Measurements from ENCODE around the gene LSR. TPM values are rescaled to one million over a fixed set of nuclear protein-coding genes. Genes with fewer than 3 reads are reported as not detected.

The LSR gene
- polyA plus RNA-seq, 3 donors = 0.08 to 0.17 TPM; not detected in 1

DNA sequence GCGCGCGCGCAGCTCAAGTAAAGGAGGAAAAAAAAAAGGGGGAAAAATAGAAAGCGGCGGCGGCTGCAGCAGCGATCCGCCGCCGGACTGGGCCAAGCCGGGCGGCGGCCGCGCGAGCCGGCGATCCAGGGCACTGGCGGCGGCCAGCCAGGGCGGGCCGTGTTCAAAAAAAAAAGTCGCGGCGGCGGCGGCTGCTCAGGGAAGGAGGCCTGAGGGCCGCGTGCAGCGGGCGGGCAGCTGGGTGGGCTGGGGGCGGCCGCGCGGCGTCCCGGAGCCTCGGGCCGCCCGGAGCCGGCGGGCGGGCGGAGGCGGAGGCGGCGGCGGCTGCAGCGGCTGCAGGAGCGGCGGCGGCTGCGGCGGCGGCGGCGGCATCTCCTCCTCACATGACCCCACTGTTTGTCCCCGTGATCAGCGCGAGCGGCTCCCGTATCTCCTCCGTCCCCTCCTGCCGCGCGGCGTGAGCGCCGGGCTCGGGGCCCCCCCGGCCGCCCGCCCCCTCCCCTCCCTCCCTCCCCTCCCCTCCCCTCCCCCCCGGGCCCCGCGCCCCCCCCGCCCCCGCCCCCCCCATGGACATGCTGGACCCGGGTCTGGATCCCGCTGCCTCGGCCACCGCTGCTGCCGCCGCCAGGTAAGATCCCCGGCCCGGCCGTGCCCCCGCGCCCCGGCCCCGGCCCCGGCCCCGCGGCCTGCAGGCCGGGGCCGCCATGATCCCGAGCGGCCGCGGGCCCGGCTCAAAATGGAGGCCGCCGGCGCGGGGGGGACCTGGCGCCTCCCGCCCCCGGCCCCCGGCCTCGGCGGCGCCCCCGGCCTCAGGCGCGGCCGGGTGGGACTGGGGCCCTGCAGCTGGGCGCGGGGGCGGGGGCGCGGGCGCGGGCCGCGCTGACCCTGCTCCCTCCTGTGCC, 20.0 kb downstream of the LSR start, which contains the start of gene USF2:
Gene USF2 (plus strand): TSS at position 427 of the 902 bp plus-strand sequence. CDS start 140 bp downstream, at position 567.
- H4K20me1 ChIP-seq (ENCODE audit: insufficient read depth, low read length) = peaks cover 32% of the 10 kb centered on the region
- H3K9ac ChIP-seq (ENCODE audit: insufficient read depth, low read length, poor library complexity, severe bottlenecking) = peak within 1 kb of the TSS; percentile 87
- under 1% methylated on average over 93 of the region's 126 CpGs for WGBS (ENCODE audit: insufficient coverage)
- Mint-ChIP-seq H3K4me3 (peak within 1 kb of the TSS; percentile 89 to 96), H3K27me3 (ENCODE audit: low read depth in 3 of 3) (peaks cover 1 to 3% (median 2%) of the 10 kb centered on the region in 3 donors), H3K9me3 (peaks cover 0 to 2% (median 0%) of the 10 kb centered on the region in 7 donors), H3K27ac (peak within 1 kb of the TSS; percentile 78 to 99 (median 95)), H3K4me1 (peaks cover 65% of the 10 kb centered on the region), H3K36me3 (peaks cover 37 to 39% of the 10 kb centered on the region in 2 donors)
- H3K79me2 ChIP-seq (ENCODE audit: insufficient read depth, low read length) = peaks cover 30% of the 10 kb centered on the region
- peak within 1 kb of the TSS; percentile 98 for H3K4me2 ChIP-seq (replicated peaks; ENCODE audit: extremely low read depth, low read length, poor library complexity, severe bottlenecking)
- no peaks in the 10 kb centered on the region for H3K27me3 ChIP-seq (ENCODE audit: control insufficient read depth in 2 of 2, insufficient read depth in 2 of 2, low read length in 2 of 2)
- no peaks in the 10 kb centered on the region for H3K9me3 ChIP-seq (replicated peaks in 1 of 2; ENCODE audit: control insufficient read depth in 1 of 2, insufficient read depth in 1 of 2, low read length in 2 of 2)
- DNase-seq = peak; percentile 61 to 69 (median 61)
- intact Hi-C loops (cut with micrococcal nuclease) = loop anchor here in 1 of 2 donors (5.0 to 10.0 kb wide), 3 partner anchors 46 to 126 kb away; partner anchors contain the start of gene FXYD7
- peak within 1 kb of the TSS; percentile 76 to 96 (median 89) for H3K4me3 ChIP-seq (replicated peaks in 1 of 3; ENCODE audit: low read depth in 2 of 3, low read length in 3 of 3)
- H3K4me1 ChIP-seq (ENCODE audit: control insufficient read depth in 1 of 2, insufficient read depth in 2 of 2, low read length in 2 of 2) = peaks cover 70 to 80% of the 10 kb centered on the region in 2 donors
- peak within 1 kb of the TSS; percentile 91 for H2AFZ ChIP-seq (ENCODE audit: insufficient read depth, low read depth, low read length, poor library complexity, severe bottlenecking)
- H3K27ac ChIP-seq (ENCODE audit: low read depth in 1 of 2, low read length in 2 of 2) = peak within 1 kb of the TSS; percentile 59 to 93
- H3K36me3 ChIP-seq (replicated peaks in 1 of 2; ENCODE audit: control insufficient read depth in 1 of 2, insufficient read depth in 2 of 2, low read length in 2 of 2) = peaks cover 22 to 36% of the 10 kb centered on the region in 2 donors
- TF ChIP-seq, protein P1, sequence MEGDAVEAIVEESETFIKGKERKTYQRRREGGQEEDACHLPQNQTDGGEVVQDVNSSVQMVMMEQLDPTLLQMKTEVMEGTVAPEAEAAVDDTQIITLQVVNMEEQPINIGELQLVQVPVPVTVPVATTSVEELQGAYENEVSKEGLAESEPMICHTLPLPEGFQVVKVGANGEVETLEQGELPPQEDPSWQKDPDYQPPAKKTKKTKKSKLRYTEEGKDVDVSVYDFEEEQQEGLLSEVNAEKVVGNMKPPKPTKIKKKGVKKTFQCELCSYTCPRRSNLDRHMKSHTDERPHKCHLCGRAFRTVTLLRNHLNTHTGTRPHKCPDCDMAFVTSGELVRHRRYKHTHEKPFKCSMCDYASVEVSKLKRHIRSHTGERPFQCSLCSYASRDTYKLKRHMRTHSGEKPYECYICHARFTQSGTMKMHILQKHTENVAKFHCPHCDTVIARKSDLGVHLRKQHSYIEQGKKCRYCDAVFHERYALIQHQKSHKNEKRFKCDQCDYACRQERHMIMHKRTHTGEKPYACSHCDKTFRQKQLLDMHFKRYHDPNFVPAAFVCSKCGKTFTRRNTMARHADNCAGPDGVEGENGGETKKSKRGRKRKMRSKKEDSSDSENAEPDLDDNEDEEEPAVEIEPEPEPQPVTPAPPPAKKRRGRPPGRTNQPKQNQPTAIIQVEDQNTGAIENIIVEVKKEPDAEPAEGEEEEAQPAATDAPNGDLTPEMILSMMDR (IDR thresholded peaks at IDR 0.05) = no peak

DNA sequence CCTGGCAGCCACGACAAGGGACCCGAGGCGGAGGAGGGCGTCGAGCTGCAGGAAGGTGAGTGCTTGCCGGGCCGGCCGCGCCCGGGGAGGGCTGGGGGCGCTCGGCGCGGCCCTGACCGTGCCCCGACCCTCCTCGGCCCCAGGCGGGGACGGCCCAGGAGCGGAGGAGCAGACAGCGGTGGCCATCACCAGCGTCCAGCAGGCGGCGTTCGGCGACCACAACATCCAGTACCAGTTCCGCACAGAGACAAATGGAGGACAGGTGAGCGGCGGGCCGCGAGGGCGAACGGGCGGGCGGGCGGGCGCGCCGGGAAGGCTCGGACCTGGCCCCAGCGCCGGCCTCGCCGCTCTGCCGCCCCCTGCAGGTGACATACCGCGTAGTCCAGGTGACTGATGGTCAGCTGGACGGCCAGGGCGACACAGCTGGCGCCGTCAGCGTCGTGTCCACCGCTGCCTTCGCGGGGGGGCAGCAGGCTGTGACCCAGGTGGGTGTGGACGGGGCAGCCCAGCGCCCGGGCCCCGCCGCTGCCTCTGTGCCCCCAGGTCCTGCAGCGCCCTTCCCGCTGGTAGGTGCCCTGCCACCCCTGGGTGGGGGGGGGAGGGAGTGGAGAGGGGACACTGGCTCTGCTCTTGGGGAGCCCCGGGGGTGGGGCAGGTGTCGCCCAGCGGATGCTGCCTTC, 20.8 kb downstream of the LSR start:
- H3K27ac ChIP-seq (ENCODE audit: low read depth in 1 of 2, low read length in 2 of 2) = peak overlapping the region in 1 of 2 donors; percentile 74
- peak overlapping the region in 2 of 3 experiments; percentile 45 to 74 for H3K4me3 ChIP-seq (replicated peaks in 1 of 3; ENCODE audit: low read depth in 2 of 3, low read length in 3 of 3)
- Mint-ChIP-seq H3K4me1 (peaks cover 64% of the 10 kb centered on the region), H3K27ac (peak overlapping the region in 4 of 7 donors; percentile 48 to 78 (median 69)), H3K36me3 (peaks cover 44 to 47% of the 10 kb centered on the region in 2 donors), H3K27me3 (ENCODE audit: low read depth in 3 of 3) (peaks cover 0 to 5% (median 3%) of the 10 kb centered on the region in 3 donors), H3K4me3 (peak overlapping the region; percentile 71 to 76), H3K9me3 (peaks cover 0 to 2% (median 0%) of the 10 kb centered on the region in 7 donors)
- peaks cover 37% of the 10 kb centered on the region for H4K20me1 ChIP-seq (ENCODE audit: insufficient read depth, low read length)
- no peaks in the 10 kb centered on the region for H3K27me3 ChIP-seq (ENCODE audit: control insufficient read depth in 2 of 2, insufficient read depth in 2 of 2, low read length in 2 of 2)
- peaks cover 65 to 77% of the 10 kb centered on the region in 2 donors for H3K4me1 ChIP-seq (ENCODE audit: control insufficient read depth in 1 of 2, insufficient read depth in 2 of 2, low read length in 2 of 2)
- H3K9me3 ChIP-seq (replicated peaks in 1 of 2; ENCODE audit: control insufficient read depth in 1 of 2, insufficient read depth in 1 of 2, low read length in 2 of 2) = no peaks in the 10 kb centered on the region
- intact Hi-C loops (cut with micrococcal nuclease) = loop anchor here (5.0 to 10.0 kb wide), 7 partner anchors 38 to 228 kb away; partner anchors contain the start of gene FXYD7 (in 1 of the 2)
- H3K4me2 ChIP-seq (replicated peaks; ENCODE audit: extremely low read depth, low read length, poor library complexity, severe bottlenecking) = peak overlapping the region; percentile 73
- H3K9ac ChIP-seq (ENCODE audit: insufficient read depth, low read length, poor library complexity, severe bottlenecking) = peak overlapping the region; percentile 70
- H3K36me3 ChIP-seq (replicated peaks in 1 of 2; ENCODE audit: control insufficient read depth in 1 of 2, insufficient read depth in 2 of 2, low read length in 2 of 2) = peaks cover 29 to 44% of the 10 kb centered on the region in 2 donors
- TF ChIP-seq, protein P1 (IDR thresholded peaks at IDR 0.05) = peak; percentile 96
- peaks cover 30% of the 10 kb centered on the region for H3K79me2 ChIP-seq (ENCODE audit: insufficient read depth, low read length)
- peak overlapping the region; percentile 35 for H2AFZ ChIP-seq (ENCODE audit: insufficient read depth, low read depth, low read length, poor library complexity, severe bottlenecking)
- 3% methylated on average over 59 of the region's 66 CpGs for WGBS (ENCODE audit: insufficient coverage)
- peak; percentile 74 to 89 (median 85) for DNase-seq

Data from CD14-positive monocyte (primary cell).